ENCODE results near the gene FOXO3.

- peak; percentile 68 for TF ChIP-seq POLR2A (IDR thresholded peaks at IDR 0.05)
- no peak for TF ChIP-seq CTCF (IDR thresholded peaks at IDR 0.05)
These were observed 1.8 kb downstream of the FOXO3 start for GRCh38 chr6:108562503-108562993.

Measured in right lobe of liver (tissue), 4 donors.